IMR-90 (cell line): ENCODE results near the gene CHST8. TPM values are rescaled to one million over a fixed set of nuclear protein-coding genes. Genes with fewer than 3 reads are reported as not detected.

Experiments used
- ATAC-seq: fragments of 200-7000 bp; cut with Tn5 transposase; 2 replicates; pipeline ENCODE4 v1.9.1; 2020; ENCODE audit warnings: low read depth, mild to moderate bottlenecking, moderate library complexity
- BruUV-seq: library from RNA; stranded (reverse); fragments of 400-500 nt; replicated peaks from 2 replicates; lab custom pipeline; 2021; lab: Mats Ljungman, UMichigan
- CTCF ChIA-PET: fragments of 300-600 bp; formaldehyde crosslinking; extraction: SDS; loops from one replicate; lab custom pipeline; 2021; ENCODE audit warnings: antibody characterized with exemption; lab: Yijun Ruan, JAX
- POLR2A ChIA-PET: fragments of 300-600 bp; sonication (Branson Sonifier 250); formaldehyde crosslinking; loops from one replicate; lab custom pipeline; 2022; ENCODE audit warnings: antibody characterized with exemption; ENCODE audit not compliant: unreplicated experiment; lab: Charles Lee
- DNase-seq: peaks from one replicate; pipeline ENCODE4 v3.0.0; 2013
- H2AFZ ChIP-seq: replicated peaks from 2 replicates; pipeline ENCODE3; 2013; ENCODE audit warnings: low read length, mild to moderate bottlenecking; ENCODE audit not compliant: poor library complexity
- H2AK5ac ChIP-seq: 2 replicates; pipeline ENCODE4 v1.6.1; 2013; ENCODE audit warnings: low read depth, low read length, inconsistent platforms
- H2AK9ac ChIP-seq: replicated peaks from 2 replicates; pipeline ENCODE3; 2013; ENCODE audit warnings: mild to moderate bottlenecking, low read depth, low read length, moderate library complexity; ENCODE audit not compliant: poor library complexity
- H2BK120ac ChIP-seq: 2 replicates; pipeline ENCODE4 v1.6.1; 2013; ENCODE audit warnings: low read depth, low read length, inconsistent platforms
- H2BK15ac ChIP-seq: 3 replicates; pipeline ENCODE4 v1.6.1; 2013; ENCODE audit warnings: low read depth, low read length, inconsistent platforms
- H2BK20ac ChIP-seq: 2 replicates; pipeline ENCODE4 v1.6.1; 2013; ENCODE audit warnings: low read depth, mild to moderate bottlenecking, inconsistent platforms, low read length, moderate library complexity
- H2BK5ac ChIP-seq: 2 replicates; pipeline ENCODE4 v1.6.1; 2013; ENCODE audit warnings: mild to moderate bottlenecking, low read depth, low read length, inconsistent platforms; ENCODE audit not compliant: poor library complexity, severe bottlenecking
- H3K14ac ChIP-seq: replicated peaks from 2 replicates; pipeline ENCODE4 v1.6.1; 2013; ENCODE audit warnings: low read depth, low read length, inconsistent platforms
- H3K18ac ChIP-seq: 2 replicates; pipeline ENCODE4 v1.6.1; 2013; ENCODE audit warnings: low read depth, low read length, control low read depth
- H3K23ac ChIP-seq: 2 replicates; pipeline ENCODE4 v1.6.1; 2013; ENCODE audit warnings: low read depth, low read length, inconsistent platforms
- H3K27ac ChIP-seq: 2 replicates; pipeline ENCODE4 v1.5.1; 2013; ENCODE audit warnings: mild to moderate bottlenecking, control low read depth, low read length; ENCODE audit not compliant: insufficient read depth
- H3K27me3 ChIP-seq: 2 replicates; pipeline ENCODE4 v1.6.1; 2013; ENCODE audit warnings: low read length; ENCODE audit not compliant: control insufficient read depth, insufficient read depth
- H3K36me3 ChIP-seq: 2 replicates; pipeline ENCODE4 v1.6.1; 2013; ENCODE audit warnings: low read length, mixed read lengths; ENCODE audit not compliant: control insufficient read depth, insufficient read depth
- H3K4ac ChIP-seq: 2 replicates; pipeline ENCODE4 v1.6.1; 2013; ENCODE audit warnings: low read depth, low read length, inconsistent platforms
- H3K4me1 ChIP-seq: 2 replicates; pipeline ENCODE4 v1.6.1; 2013; ENCODE audit warnings: low read length, mixed read lengths; ENCODE audit not compliant: control insufficient read depth, insufficient read depth
- H3K4me2 ChIP-seq: 2 replicates; pipeline ENCODE4 v1.6.1; 2013; ENCODE audit warnings: low read depth, mild to moderate bottlenecking, control low read depth, low read length, moderate library complexity
- H3K4me3 ChIP-seq: 2 replicates; pipeline ENCODE4 v1.5.1; 2013; ENCODE audit warnings: low read depth, mild to moderate bottlenecking, control low read depth, low read length, moderate library complexity; ENCODE audit not compliant: insufficient read depth
- H3K56ac ChIP-seq: 2 replicates; pipeline ENCODE4 v1.6.1; 2013; ENCODE audit warnings: low read length, inconsistent platforms; ENCODE audit not compliant: insufficient read depth; ENCODE audit errors: extremely low read depth
- H3K79me1 ChIP-seq, 2 experiments: 2 replicates each; pipeline ENCODE4 v1.6.1; 2013; ENCODE audit warnings: low read length in 2 of 2, inconsistent platforms in 1 of 2, low read depth in 1 of 2
- H3K9ac ChIP-seq: 2 replicates; pipeline ENCODE4 v1.6.1; 2013; ENCODE audit warnings: low read depth, low read length, control low read depth
- H3K9me1 ChIP-seq: 2 replicates; pipeline ENCODE4 v1.6.1; 2013; ENCODE audit warnings: low read length, inconsistent platforms; ENCODE audit not compliant: insufficient read depth
- H3K9me3 ChIP-seq: 2 replicates; pipeline ENCODE4 v1.6.1; 2013; ENCODE audit warnings: low read length; ENCODE audit not compliant: control insufficient read depth, insufficient read depth
- H4K20me1 ChIP-seq: 2 replicates; pipeline ENCODE4 v1.6.1; 2013; ENCODE audit warnings: low read length, inconsistent platforms; ENCODE audit not compliant: insufficient read depth
- H4K5ac ChIP-seq: 2 replicates; pipeline ENCODE4 v1.6.1; 2013; ENCODE audit warnings: mild to moderate bottlenecking, low read depth, low read length, control low read depth
- H4K8ac ChIP-seq, 2 experiments: 2 replicates each; pipeline ENCODE4 v1.6.1; 2013; ENCODE audit warnings: low read depth in 2 of 2, low read length in 2 of 2, control low read depth in 1 of 2, inconsistent platforms in 1 of 2
- H4K91ac ChIP-seq: 2 replicates; pipeline ENCODE4 v1.6.1; 2013; ENCODE audit warnings: low read depth, low read length, inconsistent platforms; ENCODE audit not compliant: insufficient read depth
- CEBPB ChIP-seq: IDR thresholded peaks from 2 replicates; pipeline ENCODE4 v1.6.1; 2012; ENCODE audit warnings: low read depth, low read length, improper control_type of control experiment
- CHD1 ChIP-seq: IDR thresholded peaks from 2 replicates; pipeline ENCODE4 v1.6.1; 2012; ENCODE audit warnings: low read depth, low read length, improper control_type of control experiment
- ELK1 ChIP-seq: fragments of 150-350 bp; IDR thresholded peaks from 2 replicates; pipeline ENCODE4 v1.6.1; 2016; ENCODE audit warnings: low read depth, mild to moderate bottlenecking, low read length, moderate library complexity, borderline replicate concordance
- FOS ChIP-seq: fragments of 150-350 bp; IDR thresholded peaks from 2 replicates; pipeline ENCODE4 v1.6.1; 2016; ENCODE audit warnings: low read depth, low read length
- MAFK ChIP-seq: IDR thresholded peaks from 2 replicates; pipeline ENCODE4 v1.6.1; 2012; ENCODE audit warnings: low read depth, low read length, improper control_type of control experiment
- MAZ ChIP-seq: IDR thresholded peaks from 2 replicates; pipeline ENCODE4 v1.6.1; 2012; ENCODE audit warnings: low read depth, mild to moderate bottlenecking, low read length, improper control_type of control experiment, moderate library complexity, borderline replicate concordance
- MXI1 ChIP-seq: IDR thresholded peaks from 2 replicates; pipeline ENCODE4 v1.6.1; 2012; ENCODE audit warnings: low read depth, mild to moderate bottlenecking, low read length, moderate library complexity, borderline replicate concordance
- POLR2A ChIP-seq: IDR thresholded peaks from 2 replicates; pipeline ENCODE4 v1.6.1; 2012; ENCODE audit warnings: mild to moderate bottlenecking, low read depth, low read length
- RCOR1 ChIP-seq: IDR thresholded peaks from 2 replicates; pipeline ENCODE4 v1.6.1; 2012; ENCODE audit warnings: mild to moderate bottlenecking, low read length, improper control_type of control experiment; ENCODE audit not compliant: insufficient replicate concordance
- SMC3 ChIP-seq: fragments of 150-350 bp; IDR thresholded peaks from 2 replicates; pipeline ENCODE4 v1.6.1; 2016; ENCODE audit warnings: low read depth, mild to moderate bottlenecking, antibody characterized with exemption, low read length, moderate library complexity
- USF2 ChIP-seq: fragments of 150-350 bp; IDR thresholded peaks from 2 replicates; pipeline ENCODE4 v1.6.1; 2017; ENCODE audit warnings: mild to moderate bottlenecking, antibody characterized with exemption, low read length, low read depth
- WGBS, 2 experiments: methylation state at CpG; one replicate each; pipeline versions ENCODE4 v1.1.5 to v1.1.7; 2013; ENCODE audit warnings: missing lambda C conversion rate in 2 of 2; ENCODE audit not compliant: insufficient read length in 1 of 2; ENCODE audit errors: extremely low coverage in 2 of 2; 5-methylcytosine and 5-hydroxymethylcytosine counted together
- dilution Hi-C: fragments of 300-500 bp; cut with HindIII; formaldehyde crosslinking; loops from one replicate; pipeline ENCODE4 v1.14.3; 2018; ENCODE audit warnings: low sequenced_read_pairs; ENCODE audit not compliant: unreplicated experiment
- in situ Hi-C: fragments of 300-500 bp; cut with MboI; formaldehyde crosslinking; loops from 3 replicates; pipeline ENCODE4 v1.14.3; 2019; ENCODE audit warnings: low sequenced_read_pairs, inconsistent platforms, mixed read lengths
- intact Hi-C: fragments of 100-400 bp; cut with micrococcal nuclease; formaldehyde crosslinking; loops from 2 replicates; pipeline ENCODE4 v1.10.0; 2022
- polyA plus RNA-seq, 3 experiments: library from polyadenylated mRNA; depleted of rRNA; stranded (reverse); fragments of >200 nt; gene quantifications; 2 replicates each; pipeline ENCODE4 v1.2.3, GENCODE V29; 2012; ENCODE audit warnings: low replicate concordance in 1 of 3
- total RNA-seq: library from RNA; depleted of rRNA; stranded (reverse); fragments of >200 nt; gene quantifications from 2 replicates; pipeline ENCODE4 v1.2.3, GENCODE V29; 2012

Gene CHST8
- total and polyA plus RNA-seq, 2 of the 4 experiments (the other 2 are of a cell fraction): not detected

- no peak for TF ChIP-seq ELK1
- no peak for TF ChIP-seq MXI1
Measured at GRCh38 chr19:33815380-33816340, 193.9 kb downstream of the CHST8 start (continued).

- no peak overlapping the region for H4K8ac ChIP-seq
- H3K4me3 ChIP-seq: no peak overlapping the region
- intact Hi-C loops (no loop called here), in situ Hi-C loops (no loop called here), dilution Hi-C loops (no loop called here)
- no peak overlapping the region for H3K4ac ChIP-seq
- no peak overlapping the region for H2AFZ ChIP-seq
- H2BK20ac ChIP-seq: no peak overlapping the region
- H3K4me1 ChIP-seq: peaks cover 3% of the 10 kb centered on the region; the same call in 1 of the 2 replicates
- no peak overlapping the region for H2BK5ac ChIP-seq
- no peaks in the 10 kb centered on the region; the same call in 1 of the 2 replicates for H3K36me3 ChIP-seq
- no peak overlapping the region for H3K4me2 ChIP-seq
- POLR2A ChIA-PET: no interaction called here
- H2AK5ac ChIP-seq: no peak overlapping the region
- no TSS peak for BruUV-seq
- H3K23ac ChIP-seq: no peak overlapping the region
- no CpG with 5 or more reads among the region's 4 CpGs for WGBS, 2 experiments
- no peak overlapping the region for H2AK9ac ChIP-seq
- H3K27ac ChIP-seq: no peak overlapping the region
- no peak overlapping the region for H3K18ac ChIP-seq
- no peak overlapping the region for H2BK120ac ChIP-seq
- H3K9me1 ChIP-seq: no peaks in the 10 kb centered on the region
- no peak overlapping the region for H3K9ac ChIP-seq
- no peak overlapping the region for H3K14ac ChIP-seq
- no peak overlapping the region for H3K56ac ChIP-seq
- CTCF ChIA-PET: interaction anchor here (0.6 to 1.1 kb wide), 2 partner anchors 41 to 224 kb away, joined by 3 to 10 read pairs; no protein-coding TSS in a partner anchor
- no peak overlapping the region for H2BK15ac ChIP-seq
- ATAC-seq (no peak), DNase-seq (no peak)
- H3K79me1 ChIP-seq: no peaks in the 10 kb centered on the region
- no peaks in the 10 kb centered on the region for H3K9me3 ChIP-seq
- H4K20me1 ChIP-seq: no peaks in the 10 kb centered on the region
- H4K91ac ChIP-seq: no peak overlapping the region
- H3K27me3 ChIP-seq: no peaks in the 10 kb centered on the region
- no peak overlapping the region for H4K5ac ChIP-seq
- TF ChIP-seq ELK1 (no peak), MXI1 (no peak), USF2 (no peak), MAZ (no peak), CHD1 (no peak), POLR2A (no peak), RCOR1 (no peak), FOS (no peak), CEBPB (no peak), MAFK (no peak), SMC3 (no peak)
Measured at GRCh38 chr19:33818411-33818810, 196.7 kb downstream of the CHST8 start.
